Smooth muscle cell (in vitro differentiated cells): ENCODE results near the gene HESX1. TPM values are rescaled to one million over a fixed set of nuclear protein-coding genes. Genes with fewer than 3 reads are reported as not detected.

Experiments
- DNase-seq: peaks from one replicate; lab custom pipeline; 2025; ENCODE audit not compliant: unreplicated experiment; lab: John Stamatoyannopoulos, UW
- H2AFZ ChIP-seq: fragments of 200-600 bp; sonication (generic); 2 replicates; pipeline ENCODE4 v1.6.0; 2016; ENCODE audit warnings: antibody characterized with exemption, low read depth, mild to moderate bottlenecking
- H3F3A ChIP-seq: fragments of 200-600 bp; sonication (generic); 2 replicates; pipeline ENCODE4 v1.6.0; 2017; ENCODE audit warnings: antibody characterized with exemption, low read depth
- H3K27ac ChIP-seq: fragments of 200-600 bp; sonication (generic); 2 replicates; pipeline ENCODE4 v1.5.1; 2016; ENCODE audit warnings: low read depth, mild to moderate bottlenecking
- H3K27me3 ChIP-seq: fragments of 200-600 bp; sonication (generic); 2 replicates; pipeline ENCODE4 v1.6.1; 2016; ENCODE audit warnings: low read depth, mild to moderate bottlenecking
- H3K36me3 ChIP-seq: fragments of 200-600 bp; sonication (generic); 2 replicates; pipeline ENCODE4 v1.5.1; 2016; ENCODE audit warnings: low read depth
- H3K4me1 ChIP-seq: fragments of 200-600 bp; sonication (generic); 2 replicates; pipeline ENCODE4 v1.5.1; 2016; ENCODE audit warnings: low read depth
- H3K4me2 ChIP-seq: fragments of 200-600 bp; sonication (generic); 2 replicates; pipeline ENCODE4 v1.6.0; 2016; ENCODE audit warnings: mild to moderate bottlenecking
- H3K4me3 ChIP-seq: fragments of 200-600 bp; sonication (generic); 2 replicates; pipeline ENCODE4 v1.5.1; 2016; ENCODE audit warnings: mild to moderate bottlenecking
- H3K79me2 ChIP-seq: fragments of 200-600 bp; sonication (generic); 2 replicates; pipeline ENCODE4 v1.6.0; 2016; ENCODE audit warnings: low read depth, mild to moderate bottlenecking
- H3K9ac ChIP-seq: fragments of 200-600 bp; sonication (generic); 2 replicates; pipeline ENCODE4 v1.6.0; 2016; ENCODE audit warnings: low read depth
- H3K9me3 ChIP-seq: fragments of 200-600 bp; sonication (generic); replicated peaks from 2 replicates; pipeline ENCODE4 v1.5.1; 2016; ENCODE audit warnings: low read depth
- H4K20me1 ChIP-seq: fragments of 200-600 bp; sonication (generic); 2 replicates; pipeline ENCODE4 v1.6.0; 2016; ENCODE audit warnings: low read depth
- WGBS: methylation state at CpG from one replicate; pipeline ENCODE4 v1.1.7; 2016; ENCODE audit warnings: low lambda C conversion rate; 5-methylcytosine and 5-hydroxymethylcytosine counted together
- polyA plus RNA-seq: library from polyadenylated mRNA; unstranded; fragments of >200 nt; fragmentation: Nextera tagmentation; extraction: Ambion mirVana; gene quantifications from 2 replicates; pipeline ENCODE4 v1.2.1, GENCODE V29; 2016
- total RNA-seq: library from RNA; depleted of rRNA; stranded (reverse); fragments of >200 nt; gene quantifications from 2 replicates; pipeline ENCODE4 v1.2.3, GENCODE V29; 2014
- TF ChIP-seq, protein P1 (sequence below): fragments of 200-600 bp; sonication (generic); IDR thresholded peaks from 2 replicates; pipeline ENCODE4 v1.5.1; 2017; ENCODE audit warnings: borderline replicate concordance, mild to moderate bottlenecking, antibody characterized with exemption; ENCODE audit not compliant: insufficient read depth, poor library complexity, severe bottlenecking

Gene HESX1
- 2.1 TPM in 1 of 2 replicates, not detected in the other for total RNA-seq
- polyA plus RNA-seq, result 0.43 TPM in 1 of 2 replicates, not detected in the other

DNA sequence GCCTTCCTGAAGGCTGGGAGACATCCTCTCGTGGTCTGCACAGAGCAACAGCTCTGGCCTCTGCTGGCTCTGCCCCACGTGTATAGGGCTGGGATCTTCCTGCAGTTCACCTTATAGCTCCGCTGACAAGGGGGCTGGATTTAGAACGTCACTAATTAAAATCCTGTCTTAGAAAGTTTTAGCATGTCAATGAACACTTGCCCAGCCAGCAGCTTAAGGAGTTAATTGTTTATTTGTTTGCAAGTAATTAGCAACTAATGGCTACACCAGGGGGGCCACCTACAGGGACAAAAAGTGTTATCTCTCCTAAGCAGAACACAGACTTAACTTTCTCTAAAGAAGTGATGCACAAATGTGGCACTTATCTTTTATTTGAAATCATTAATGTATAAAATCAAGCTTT, at the start of gene HESX1:
TSS of gene HESX1 (minus strand) at position 84 of the 403 bp plus-strand sequence. CDS start at position 24, 60 bp downstream.
- no peak within 1 kb of the TSS for H3K27ac ChIP-seq
- H3F3A ChIP-seq, result peaks cover 4% of the 10 kb centered on the region
- H3K4me2 ChIP-seq, result no peak within 1 kb of the TSS
- no peak within 1 kb of the TSS for H3K9ac ChIP-seq
- no peaks in the 10 kb centered on the region for H3K27me3 ChIP-seq
- 27% methylated on average over 4 of the region's 4 CpGs for WGBS
- no peaks in the 10 kb centered on the region for H4K20me1 ChIP-seq
- no peak for DNase-seq
- TF ChIP-seq, protein P1, sequence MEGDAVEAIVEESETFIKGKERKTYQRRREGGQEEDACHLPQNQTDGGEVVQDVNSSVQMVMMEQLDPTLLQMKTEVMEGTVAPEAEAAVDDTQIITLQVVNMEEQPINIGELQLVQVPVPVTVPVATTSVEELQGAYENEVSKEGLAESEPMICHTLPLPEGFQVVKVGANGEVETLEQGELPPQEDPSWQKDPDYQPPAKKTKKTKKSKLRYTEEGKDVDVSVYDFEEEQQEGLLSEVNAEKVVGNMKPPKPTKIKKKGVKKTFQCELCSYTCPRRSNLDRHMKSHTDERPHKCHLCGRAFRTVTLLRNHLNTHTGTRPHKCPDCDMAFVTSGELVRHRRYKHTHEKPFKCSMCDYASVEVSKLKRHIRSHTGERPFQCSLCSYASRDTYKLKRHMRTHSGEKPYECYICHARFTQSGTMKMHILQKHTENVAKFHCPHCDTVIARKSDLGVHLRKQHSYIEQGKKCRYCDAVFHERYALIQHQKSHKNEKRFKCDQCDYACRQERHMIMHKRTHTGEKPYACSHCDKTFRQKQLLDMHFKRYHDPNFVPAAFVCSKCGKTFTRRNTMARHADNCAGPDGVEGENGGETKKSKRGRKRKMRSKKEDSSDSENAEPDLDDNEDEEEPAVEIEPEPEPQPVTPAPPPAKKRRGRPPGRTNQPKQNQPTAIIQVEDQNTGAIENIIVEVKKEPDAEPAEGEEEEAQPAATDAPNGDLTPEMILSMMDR, result no peak
- H2AFZ ChIP-seq, result no peak within 1 kb of the TSS
- no peak within 1 kb of the TSS for H3K4me3 ChIP-seq
- H3K36me3 ChIP-seq, result no peaks in the 10 kb centered on the region
- peaks cover 37% of the 10 kb centered on the region for H3K4me1 ChIP-seq
- H3K79me2 ChIP-seq, result no peaks in the 10 kb centered on the region
- H3K9me3 ChIP-seq, result no peaks in the 10 kb centered on the region

DNA sequence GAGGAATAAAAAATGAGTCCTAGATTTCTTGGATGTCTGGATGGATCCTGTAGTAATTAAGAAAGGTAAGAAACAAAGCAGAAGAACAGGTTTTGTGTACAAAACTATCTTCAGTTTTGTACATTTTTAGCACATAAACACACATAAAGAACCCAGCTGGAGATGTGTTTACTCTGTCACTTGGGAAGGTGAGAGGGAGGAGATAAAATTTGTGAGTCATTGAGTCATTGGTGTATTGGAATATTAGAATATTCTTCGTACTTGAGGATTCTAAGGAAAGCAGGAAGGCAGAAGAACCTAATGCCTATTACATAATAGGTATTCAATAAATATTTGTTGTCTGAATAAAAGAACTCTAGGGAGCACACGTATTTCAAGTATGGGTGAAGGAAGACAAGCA, 45.2 kb upstream of the HESX1 start:
- Histone ChIP-seq H3K4me1 (no peaks in the 10 kb centered on the region), H3K9ac (no peak overlapping the region), H4K20me1 (no peaks in the 10 kb centered on the region), H3K4me2 (no peak overlapping the region), H3K79me2 (no peaks in the 10 kb centered on the region), H3K27ac (no peak overlapping the region), H3F3A (no peaks in the 10 kb centered on the region), H3K27me3 (no peaks in the 10 kb centered on the region), H3K9me3 (no peaks in the 10 kb centered on the region), H2AFZ (no peak overlapping the region), H3K36me3 (peaks cover 40% of the 10 kb centered on the region), H3K4me3 (no peak overlapping the region)
- TF ChIP-seq, protein P1, result no peak
- no peak for DNase-seq
- 88% methylated on average over 2 of the region's 2 CpGs for WGBS

DNA sequence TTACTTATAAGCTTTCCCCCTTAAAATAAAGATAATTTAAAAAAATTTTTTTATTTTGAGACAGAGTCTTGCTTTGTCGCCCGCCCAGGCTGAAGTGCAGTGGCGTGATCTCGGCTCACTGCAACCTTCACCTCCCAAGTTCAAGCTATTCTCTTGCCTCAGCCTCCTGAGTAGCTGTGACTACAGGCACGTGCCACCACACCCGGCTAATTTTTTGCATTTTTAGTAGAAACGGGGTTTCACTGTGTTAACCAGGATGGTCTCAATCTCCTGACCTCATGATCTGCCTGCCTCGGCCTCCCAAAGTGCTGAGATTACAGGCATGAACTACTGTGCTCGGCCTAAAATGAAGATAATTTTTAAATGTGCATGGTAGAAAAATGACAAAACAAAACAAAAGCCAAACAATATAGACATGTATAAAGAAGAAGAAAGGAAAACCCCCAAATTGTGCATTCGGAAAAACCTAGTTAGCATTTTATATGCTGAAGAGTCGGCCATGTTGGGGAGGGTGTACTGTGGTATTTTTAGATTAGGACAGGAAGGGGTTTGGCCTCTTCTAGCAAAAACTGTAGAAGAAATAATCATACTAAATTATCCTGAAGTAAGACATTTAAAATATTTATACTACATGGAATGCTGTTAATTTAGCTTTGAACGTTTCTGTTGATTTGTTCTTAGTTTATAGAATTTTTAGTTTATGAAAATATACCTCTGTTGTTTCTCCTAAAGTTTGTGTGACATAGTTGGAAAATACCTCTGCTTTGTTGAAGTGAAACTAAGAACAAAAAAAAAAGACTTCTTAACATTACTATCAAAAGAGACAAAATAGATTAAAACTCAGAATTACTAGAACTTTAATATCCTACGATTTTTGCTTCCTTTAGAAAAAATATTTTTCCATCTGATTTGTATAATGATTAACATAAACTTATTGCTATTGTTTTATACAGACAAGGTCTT, 35.1 kb upstream of the HESX1 start:
- Histone ChIP-seq H3K4me2 (no peak overlapping the region), H2AFZ (no peak overlapping the region), H3K36me3 (peaks cover 17% of the 10 kb centered on the region), H4K20me1 (peaks cover 72% of the 10 kb centered on the region), H3K9me3 (no peaks in the 10 kb centered on the region), H3K27me3 (no peaks in the 10 kb centered on the region), H3K79me2 (peaks cover 63% of the 10 kb centered on the region), H3K27ac (no peak overlapping the region), H3K4me1 (no peaks in the 10 kb centered on the region), H3K4me3 (no peak overlapping the region), H3K9ac (no peak overlapping the region), H3F3A (no peaks in the 10 kb centered on the region)
- 97% methylated on average over 13 of the region's 13 CpGs for WGBS
- TF ChIP-seq, protein P1, result no peak
- DNase-seq, result no peak
